Measurements from ENCODE around the gene ZNF280B.

DNA sequence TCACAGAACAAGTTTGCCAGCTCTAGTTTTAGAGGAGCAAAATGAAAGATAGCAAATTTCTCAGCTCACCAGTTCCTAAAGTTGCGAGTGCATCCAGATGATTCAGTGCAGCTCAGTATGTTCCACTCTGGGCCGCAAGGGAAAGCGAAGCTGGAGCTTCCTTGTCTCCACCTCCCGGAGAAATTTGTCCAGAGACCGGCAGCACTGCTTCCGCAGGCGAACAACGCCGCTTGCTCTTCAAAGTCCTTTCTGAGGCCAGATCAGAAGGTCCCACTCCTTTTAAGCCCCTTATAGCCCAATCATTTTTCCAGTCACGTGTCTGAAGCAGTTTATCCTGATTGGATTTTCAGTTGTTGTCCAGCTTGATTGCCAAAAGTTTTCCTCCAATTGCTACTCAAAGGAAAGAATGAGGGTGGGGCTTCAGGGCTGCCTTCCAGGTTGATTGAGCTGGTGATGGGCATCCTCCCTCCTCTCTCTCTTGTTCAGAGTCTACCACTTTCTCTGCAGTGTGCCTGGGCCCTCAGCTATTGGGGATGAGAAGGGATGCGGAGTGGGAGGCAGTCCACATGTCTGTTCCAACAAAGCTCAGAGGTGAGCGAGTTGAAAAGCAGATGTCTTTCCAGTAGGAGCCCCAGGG, 11.6 kb upstream of the ZNF280B start, which contains the start of gene ZNF280A:
- TF ChIP-seq CTCF (IDR thresholded peaks at IDR 0.05; ENCODE audit: borderline replicate concordance, extremely low read depth, low read length, poor library complexity, severe bottlenecking) = no peak
- no peak for TF ChIP-seq EZH2 (IDR thresholded peaks at IDR 0.05; ENCODE audit: borderline replicate concordance, low read depth, low read length, severe bottlenecking)

Data from DND-41 (cell line).